ENCODE results near the gene KERA.

KERA gene

DNA sequence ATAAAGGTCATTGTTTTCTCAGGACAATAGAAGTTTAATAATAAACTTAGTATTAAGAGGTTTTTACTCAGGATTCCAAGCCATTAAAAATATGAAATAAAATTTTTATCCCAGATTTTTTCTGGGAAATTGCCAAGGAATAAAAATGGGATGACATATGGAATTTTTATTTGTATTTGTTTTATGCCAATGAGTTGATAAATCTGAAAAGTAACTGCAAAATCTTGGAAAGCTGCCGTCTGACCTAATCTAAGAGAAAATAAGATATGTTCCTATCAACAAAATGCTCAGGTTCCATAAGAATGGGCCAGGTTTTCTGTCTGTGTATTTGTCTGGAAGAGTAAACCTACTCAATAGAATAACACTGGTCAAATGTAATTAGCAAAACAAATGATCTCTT lies 22.2 kb upstream of the KERA start:
- TF ChIP-seq, protein P1, sequence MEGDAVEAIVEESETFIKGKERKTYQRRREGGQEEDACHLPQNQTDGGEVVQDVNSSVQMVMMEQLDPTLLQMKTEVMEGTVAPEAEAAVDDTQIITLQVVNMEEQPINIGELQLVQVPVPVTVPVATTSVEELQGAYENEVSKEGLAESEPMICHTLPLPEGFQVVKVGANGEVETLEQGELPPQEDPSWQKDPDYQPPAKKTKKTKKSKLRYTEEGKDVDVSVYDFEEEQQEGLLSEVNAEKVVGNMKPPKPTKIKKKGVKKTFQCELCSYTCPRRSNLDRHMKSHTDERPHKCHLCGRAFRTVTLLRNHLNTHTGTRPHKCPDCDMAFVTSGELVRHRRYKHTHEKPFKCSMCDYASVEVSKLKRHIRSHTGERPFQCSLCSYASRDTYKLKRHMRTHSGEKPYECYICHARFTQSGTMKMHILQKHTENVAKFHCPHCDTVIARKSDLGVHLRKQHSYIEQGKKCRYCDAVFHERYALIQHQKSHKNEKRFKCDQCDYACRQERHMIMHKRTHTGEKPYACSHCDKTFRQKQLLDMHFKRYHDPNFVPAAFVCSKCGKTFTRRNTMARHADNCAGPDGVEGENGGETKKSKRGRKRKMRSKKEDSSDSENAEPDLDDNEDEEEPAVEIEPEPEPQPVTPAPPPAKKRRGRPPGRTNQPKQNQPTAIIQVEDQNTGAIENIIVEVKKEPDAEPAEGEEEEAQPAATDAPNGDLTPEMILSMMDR (IDR thresholded peaks at IDR 0.05; ENCODE audit: low read length): no peak
- no peak for TF ChIP-seq EZH2 (IDR thresholded peaks at IDR 0.05; ENCODE audit: borderline replicate concordance, low read length)
- no peaks in the 10 kb centered on the region for H4K20me1 ChIP-seq (ENCODE audit: insufficient read depth, low read length)
- no peak overlapping the region for H3K9ac ChIP-seq (ENCODE audit: low read length)
- no peaks in the 10 kb centered on the region for H3K9me3 ChIP-seq (ENCODE audit: low read length)
- H3K4me1 ChIP-seq (ENCODE audit: insufficient read depth, low read length, severe bottlenecking): no peaks in the 10 kb centered on the region
- no peak overlapping the region for H3K27ac ChIP-seq (ENCODE audit: low read depth, low read length, poor library complexity, severe bottlenecking)
- H3K4me3 ChIP-seq (ENCODE audit: low read depth, low read length, poor library complexity, severe bottlenecking): no peak overlapping the region
- H3K9me2 ChIP-seq (ENCODE audit: low read depth, low read length): no peaks in the 10 kb centered on the region
- no peaks in the 10 kb centered on the region for H3F3A ChIP-seq (ENCODE audit: insufficient read depth, low read length)
- H3K79me2 ChIP-seq (ENCODE audit: insufficient read depth, low read length): no peaks in the 10 kb centered on the region
- no peak overlapping the region for H2AFZ ChIP-seq (ENCODE audit: low read length)
- no peak overlapping the region for H3K4me2 ChIP-seq (ENCODE audit: low read length)
- no peaks in the 10 kb centered on the region for H3K27me3 ChIP-seq (ENCODE audit: insufficient read depth, low read length)
- no peaks in the 10 kb centered on the region for H3K36me3 ChIP-seq (ENCODE audit: insufficient read depth, low read length)

- Histone ChIP-seq H4K20me1 (ENCODE audit: insufficient read depth, low read length) (no peaks in the 10 kb centered on the region), H3K9me3 (ENCODE audit: low read length) (no peaks in the 10 kb centered on the region), H3F3A (ENCODE audit: insufficient read depth, low read length) (no peaks in the 10 kb centered on the region), H2AFZ (ENCODE audit: low read length) (no peak overlapping the region), H3K4me1 (ENCODE audit: insufficient read depth, low read length, severe bottlenecking) (no peaks in the 10 kb centered on the region), H3K27ac (ENCODE audit: low read depth, low read length, poor library complexity, severe bottlenecking) (no peak overlapping the region), H3K9me2 (ENCODE audit: low read depth, low read length) (no peaks in the 10 kb centered on the region), H3K9ac (ENCODE audit: low read length) (no peak overlapping the region), H3K4me2 (ENCODE audit: low read length) (no peak overlapping the region), H3K4me3 (ENCODE audit: low read depth, low read length, poor library complexity, severe bottlenecking) (no peak overlapping the region), H3K27me3 (ENCODE audit: insufficient read depth, low read length) (no peaks in the 10 kb centered on the region), H3K79me2 (ENCODE audit: insufficient read depth, low read length) (no peaks in the 10 kb centered on the region), H3K36me3 (ENCODE audit: insufficient read depth, low read length) (no peaks in the 10 kb centered on the region)
- TF ChIP-seq EZH2 (IDR thresholded peaks at IDR 0.05; ENCODE audit: borderline replicate concordance, low read length): no peak
- TF ChIP-seq, protein P1 (IDR thresholded peaks at IDR 0.05; ENCODE audit: low read length): no peak
These were observed 20.7 kb upstream of the KERA start for GRCh38 chr12:91078501-91078900.

DNA sequence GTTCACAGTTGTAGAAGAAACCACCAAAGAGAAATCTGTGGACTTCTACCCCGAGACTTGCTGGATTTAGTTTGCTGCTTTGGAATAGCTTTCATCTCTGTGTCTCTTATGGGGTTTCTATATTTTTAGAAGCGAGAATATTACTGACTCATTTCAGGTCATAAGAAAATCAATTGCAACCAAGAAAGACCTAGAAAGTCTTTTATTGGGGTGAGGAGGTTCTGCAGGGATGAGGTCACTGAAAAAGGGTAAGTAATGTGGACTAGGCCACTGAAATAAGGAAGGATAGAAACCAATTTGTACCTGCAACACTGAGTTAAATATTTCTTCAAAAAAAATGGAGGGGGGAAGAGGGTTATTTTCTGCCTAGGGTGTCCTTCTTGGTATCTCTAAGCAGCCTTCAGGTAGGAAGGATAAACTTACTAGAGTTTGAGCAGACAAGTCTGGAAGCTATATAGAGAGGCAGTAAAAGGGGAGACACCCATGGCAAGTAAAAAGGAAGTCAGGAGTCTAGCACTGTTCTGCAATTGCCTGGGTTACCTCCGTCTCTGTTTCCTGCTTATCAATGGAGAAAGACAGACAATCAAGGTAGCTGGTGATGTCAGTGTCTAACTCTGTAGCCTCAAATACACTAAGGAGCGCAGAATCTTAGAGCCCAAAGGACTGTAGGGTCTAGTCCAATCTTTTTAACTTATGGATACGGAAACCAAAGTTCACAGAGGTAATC lies 19.6 kb upstream of the KERA start:
- H3F3A ChIP-seq (ENCODE audit: insufficient read depth, low read length): no peaks in the 10 kb centered on the region
- no peaks in the 10 kb centered on the region for H4K20me1 ChIP-seq (ENCODE audit: insufficient read depth, low read length)
- no peaks in the 10 kb centered on the region for H3K79me2 ChIP-seq (ENCODE audit: insufficient read depth, low read length)
- H3K4me1 ChIP-seq (ENCODE audit: insufficient read depth, low read length, severe bottlenecking): no peaks in the 10 kb centered on the region
- H3K27ac ChIP-seq (ENCODE audit: low read depth, low read length, poor library complexity, severe bottlenecking): no peak overlapping the region
- H3K9ac ChIP-seq (ENCODE audit: low read length): no peak overlapping the region
- no peaks in the 10 kb centered on the region for H3K27me3 ChIP-seq (ENCODE audit: insufficient read depth, low read length)
- no peak for TF ChIP-seq EZH2 (IDR thresholded peaks at IDR 0.05; ENCODE audit: borderline replicate concordance, low read length)
- TF ChIP-seq, protein P1 (IDR thresholded peaks at IDR 0.05; ENCODE audit: low read length): no peak
- no peak overlapping the region for H3K4me2 ChIP-seq (ENCODE audit: low read length)
- H3K9me2 ChIP-seq (ENCODE audit: low read depth, low read length): no peaks in the 10 kb centered on the region
- H3K9me3 ChIP-seq (ENCODE audit: low read length): no peaks in the 10 kb centered on the region
- H3K4me3 ChIP-seq (ENCODE audit: low read depth, low read length, poor library complexity, severe bottlenecking): no peak overlapping the region
- H2AFZ ChIP-seq (ENCODE audit: low read length): no peak overlapping the region
- H3K36me3 ChIP-seq (ENCODE audit: insufficient read depth, low read length): no peaks in the 10 kb centered on the region

Measured in OCI-LY1 (cell line).